Uterus (tissue), 2 donors: ENCODE results near the gene TMPRSS12.

Experiments used
- POLR2A ChIP-seq, 2 donors: fragments of 450-650 bp; IDR thresholded peaks; one replicate each; pipeline ENCODE4 v1.6.1; 2016; ENCODE audit warnings: antibody characterized with exemption in 2 of 2, mild to moderate bottlenecking in 1 of 2, moderate library complexity in 1 of 2
- TF ChIP-seq, protein P1 (sequence below), 4 experiments: fragments of 200-600 bp in 2 of 4; fragments of 450-650 bp in 2 of 4; sonication (generic) in 2 of 4; IDR thresholded peaks; one replicate each; pipeline ENCODE4 v1.5.1; 2016 to 2019; ENCODE audit warnings: antibody characterized with exemption in 4 of 4, mild to moderate bottlenecking in 2 of 4, moderate library complexity in 1 of 4

DNA sequence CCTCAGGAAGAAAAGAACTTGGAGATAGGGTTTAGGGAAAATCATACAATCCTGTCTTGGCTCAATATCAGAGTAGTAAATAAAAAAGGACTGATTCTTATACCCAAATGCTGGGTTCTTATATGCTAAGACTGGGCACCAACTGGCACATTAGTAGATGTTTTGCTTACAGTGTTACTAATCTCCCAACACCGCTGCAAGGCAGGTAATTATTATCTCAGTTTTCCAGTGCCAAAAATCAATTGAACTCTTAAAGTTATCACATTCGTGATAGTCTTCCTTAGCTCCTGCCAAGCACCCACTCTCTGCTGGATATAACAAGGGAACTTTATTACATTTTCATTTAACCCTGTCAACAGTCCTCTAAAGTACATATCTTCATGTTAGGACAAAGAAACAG is 84.6 kb downstream of the TMPRSS12 start:
- TF ChIP-seq, protein P1, sequence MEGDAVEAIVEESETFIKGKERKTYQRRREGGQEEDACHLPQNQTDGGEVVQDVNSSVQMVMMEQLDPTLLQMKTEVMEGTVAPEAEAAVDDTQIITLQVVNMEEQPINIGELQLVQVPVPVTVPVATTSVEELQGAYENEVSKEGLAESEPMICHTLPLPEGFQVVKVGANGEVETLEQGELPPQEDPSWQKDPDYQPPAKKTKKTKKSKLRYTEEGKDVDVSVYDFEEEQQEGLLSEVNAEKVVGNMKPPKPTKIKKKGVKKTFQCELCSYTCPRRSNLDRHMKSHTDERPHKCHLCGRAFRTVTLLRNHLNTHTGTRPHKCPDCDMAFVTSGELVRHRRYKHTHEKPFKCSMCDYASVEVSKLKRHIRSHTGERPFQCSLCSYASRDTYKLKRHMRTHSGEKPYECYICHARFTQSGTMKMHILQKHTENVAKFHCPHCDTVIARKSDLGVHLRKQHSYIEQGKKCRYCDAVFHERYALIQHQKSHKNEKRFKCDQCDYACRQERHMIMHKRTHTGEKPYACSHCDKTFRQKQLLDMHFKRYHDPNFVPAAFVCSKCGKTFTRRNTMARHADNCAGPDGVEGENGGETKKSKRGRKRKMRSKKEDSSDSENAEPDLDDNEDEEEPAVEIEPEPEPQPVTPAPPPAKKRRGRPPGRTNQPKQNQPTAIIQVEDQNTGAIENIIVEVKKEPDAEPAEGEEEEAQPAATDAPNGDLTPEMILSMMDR (IDR thresholded peaks at IDR 0.05), result no peak
- TF ChIP-seq POLR2A (IDR thresholded peaks at IDR 0.05), result no peak
